Measurements from ENCODE around the gene MYO1E.

MYO1E gene

DNA sequence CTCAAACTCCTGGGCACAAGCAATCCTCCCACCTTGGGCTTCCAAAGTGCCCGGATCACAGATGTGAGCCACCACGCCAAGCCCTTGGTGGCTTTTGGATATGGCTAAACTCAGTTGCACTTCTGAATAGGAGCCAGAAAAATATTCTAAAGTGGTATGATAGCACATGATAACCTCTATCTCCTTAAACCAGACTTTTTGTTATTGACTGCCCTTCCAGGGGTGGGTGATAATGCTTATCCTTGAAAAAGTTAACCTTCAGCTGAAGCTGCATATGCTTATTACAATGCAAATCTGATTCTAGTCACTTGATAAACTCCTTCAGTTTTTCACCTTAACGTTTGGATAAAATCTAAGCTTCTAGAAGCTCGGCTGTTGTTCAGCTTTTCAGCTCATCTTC is 261.4 kb downstream of the MYO1E start:
- no peak overlapping the region for H2AFZ ChIP-seq (ENCODE audit: low read depth, low read length, severe bottlenecking)
- H3K27me3 ChIP-seq (ENCODE audit: low read length) = no peaks in the 10 kb centered on the region
- no peak overlapping the region for H3K4me3 ChIP-seq (ENCODE audit: insufficient read depth, low read length, poor library complexity, severe bottlenecking)
- H3K4me2 ChIP-seq (ENCODE audit: low read depth, low read length, poor library complexity, severe bottlenecking) = no peak overlapping the region
- H4K20me1 ChIP-seq (ENCODE audit: low read depth, low read length) = no peaks in the 10 kb centered on the region
- TF ChIP-seq, protein P1, sequence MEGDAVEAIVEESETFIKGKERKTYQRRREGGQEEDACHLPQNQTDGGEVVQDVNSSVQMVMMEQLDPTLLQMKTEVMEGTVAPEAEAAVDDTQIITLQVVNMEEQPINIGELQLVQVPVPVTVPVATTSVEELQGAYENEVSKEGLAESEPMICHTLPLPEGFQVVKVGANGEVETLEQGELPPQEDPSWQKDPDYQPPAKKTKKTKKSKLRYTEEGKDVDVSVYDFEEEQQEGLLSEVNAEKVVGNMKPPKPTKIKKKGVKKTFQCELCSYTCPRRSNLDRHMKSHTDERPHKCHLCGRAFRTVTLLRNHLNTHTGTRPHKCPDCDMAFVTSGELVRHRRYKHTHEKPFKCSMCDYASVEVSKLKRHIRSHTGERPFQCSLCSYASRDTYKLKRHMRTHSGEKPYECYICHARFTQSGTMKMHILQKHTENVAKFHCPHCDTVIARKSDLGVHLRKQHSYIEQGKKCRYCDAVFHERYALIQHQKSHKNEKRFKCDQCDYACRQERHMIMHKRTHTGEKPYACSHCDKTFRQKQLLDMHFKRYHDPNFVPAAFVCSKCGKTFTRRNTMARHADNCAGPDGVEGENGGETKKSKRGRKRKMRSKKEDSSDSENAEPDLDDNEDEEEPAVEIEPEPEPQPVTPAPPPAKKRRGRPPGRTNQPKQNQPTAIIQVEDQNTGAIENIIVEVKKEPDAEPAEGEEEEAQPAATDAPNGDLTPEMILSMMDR (IDR thresholded peaks at IDR 0.05; ENCODE audit: insufficient read depth, low read length, poor library complexity, severe bottlenecking) = no peak
- no peak for TF ChIP-seq EZH2phosphoT487 (conservative IDR thresholded peaks at IDR 0.05; ENCODE audit: low read length)
- no peak overlapping the region for H3K27ac ChIP-seq (ENCODE audit: low read depth, low read length)
- peaks cover 6% of the 10 kb centered on the region; the same call in 1 of the 2 replicates for H3F3A ChIP-seq (ENCODE audit: insufficient read depth)
- no peaks in the 10 kb centered on the region for H3K9me2 ChIP-seq (replicated peaks; ENCODE audit: insufficient read depth, low read length)
- no peaks in the 10 kb centered on the region for H3K9me3 ChIP-seq (ENCODE audit: insufficient read depth, low read length)
- no peak overlapping the region for H3K9ac ChIP-seq (ENCODE audit: low read length)
- H3K79me2 ChIP-seq (ENCODE audit: insufficient read depth, low read length) = peaks cover 41% of the 10 kb centered on the region
- H3K36me3 ChIP-seq (ENCODE audit: low read length) = peaks cover 58% of the 10 kb centered on the region

DNA sequence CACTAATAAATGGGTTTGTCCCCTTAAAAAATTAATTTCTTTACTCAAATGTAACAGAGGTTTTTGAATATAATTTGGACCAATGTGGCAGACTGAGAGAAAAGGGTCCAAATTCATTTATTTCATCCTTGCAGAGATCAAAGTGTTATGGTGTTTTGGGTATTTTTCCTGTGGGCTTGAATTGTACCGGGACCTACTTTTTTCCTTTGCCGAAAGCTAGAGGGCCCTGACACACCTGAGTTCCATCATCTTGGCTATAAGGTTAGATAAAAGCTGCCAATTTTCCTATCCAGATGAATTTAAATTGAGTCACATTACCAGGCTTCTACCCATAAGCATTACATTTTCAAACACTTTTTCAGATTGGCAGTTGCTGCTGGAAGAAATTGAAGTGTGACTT is 266.8 kb downstream of the MYO1E start:
- Histone ChIP-seq H3K27ac (ENCODE audit: low read depth, low read length) (peak overlapping the region; percentile 67), H4K20me1 (ENCODE audit: low read depth, low read length) (no peaks in the 10 kb centered on the region), H3K4me3 (ENCODE audit: insufficient read depth, low read length, poor library complexity, severe bottlenecking) (peak overlapping the region; percentile 79), H3K27me3 (ENCODE audit: low read length) (no peaks in the 10 kb centered on the region), H3K4me2 (ENCODE audit: low read depth, low read length, poor library complexity, severe bottlenecking) (peak overlapping the region; percentile 89), H3K9me3 (ENCODE audit: insufficient read depth, low read length) (no peaks in the 10 kb centered on the region), H3F3A (ENCODE audit: insufficient read depth) (peaks cover 14% of the 10 kb centered on the region; the same call in 1 of the 2 replicates), H3K36me3 (ENCODE audit: low read length) (peaks cover 30% of the 10 kb centered on the region), H3K9ac (ENCODE audit: low read length) (peak overlapping the region; percentile 87), H3K79me2 (ENCODE audit: insufficient read depth, low read length) (peaks cover 41% of the 10 kb centered on the region), H2AFZ (ENCODE audit: low read depth, low read length, severe bottlenecking) (peak overlapping the region; percentile 69), H3K9me2 (replicated peaks; ENCODE audit: insufficient read depth, low read length) (no peaks in the 10 kb centered on the region)
- TF ChIP-seq, protein P1 (IDR thresholded peaks at IDR 0.05; ENCODE audit: insufficient read depth, low read length, poor library complexity, severe bottlenecking) = peak; percentile 14
- TF ChIP-seq EZH2phosphoT487 (conservative IDR thresholded peaks at IDR 0.05; ENCODE audit: low read length) = no peak

DNA sequence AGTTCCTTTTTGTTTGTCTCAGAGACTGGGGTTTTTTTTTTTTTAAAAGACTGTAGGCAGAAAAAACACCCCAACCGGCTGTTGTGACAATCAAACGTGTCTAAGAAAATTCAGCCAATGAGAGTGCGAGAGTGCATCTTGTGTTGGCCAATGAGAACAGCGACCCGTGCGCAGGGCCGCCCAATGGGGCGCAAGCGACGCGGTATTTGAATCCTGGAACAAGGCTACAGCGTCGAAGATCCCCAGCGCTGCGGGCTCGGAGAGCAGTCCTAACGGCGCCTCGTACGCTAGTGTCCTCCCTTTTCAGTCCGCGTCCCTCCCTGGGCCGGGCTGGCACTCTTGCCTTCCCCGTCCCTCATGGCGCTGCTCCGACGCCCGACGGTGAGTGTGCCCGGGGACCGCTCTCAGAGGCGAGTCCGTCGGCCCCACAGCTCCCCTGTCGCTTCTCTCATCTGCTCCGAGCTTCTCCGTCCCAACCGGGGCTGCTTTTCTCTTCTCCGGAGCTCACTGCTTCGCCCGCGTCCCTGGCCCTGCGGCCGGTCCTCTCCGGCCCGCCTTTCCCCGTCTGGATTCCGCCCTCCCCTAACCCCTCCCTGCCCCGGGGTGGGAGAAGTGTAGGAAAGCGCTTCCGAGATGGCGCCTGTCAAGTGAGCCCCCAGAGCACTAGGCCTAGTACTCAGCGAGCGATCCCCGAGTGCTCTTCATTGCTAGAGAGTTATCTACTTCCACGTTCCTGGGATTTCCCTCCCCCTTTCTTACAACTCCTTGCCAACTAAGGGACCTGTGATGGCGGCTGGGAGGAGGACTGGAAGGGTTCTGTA is 267.5 kb downstream of the MYO1E start, which contains the start of gene CCNB2:
CCNB2 (plus strand) TSS at position 235 of the 821 bp plus-strand sequence; CDS start at position 358, 123 bp downstream.
- TF ChIP-seq, protein P1 (IDR thresholded peaks at IDR 0.05; ENCODE audit: insufficient read depth, low read length, poor library complexity, severe bottlenecking) = no peak
- TF ChIP-seq EZH2phosphoT487 (conservative IDR thresholded peaks at IDR 0.05; ENCODE audit: low read length) = no peak
- peaks cover 24% of the 10 kb centered on the region for H3K36me3 ChIP-seq (ENCODE audit: low read length)
- H3K79me2 ChIP-seq (ENCODE audit: insufficient read depth, low read length) = peaks cover 34% of the 10 kb centered on the region
- no peaks in the 10 kb centered on the region for H4K20me1 ChIP-seq (ENCODE audit: low read depth, low read length)
- H3K4me3 ChIP-seq (ENCODE audit: insufficient read depth, low read length, poor library complexity, severe bottlenecking) = peak within 1 kb of the TSS; percentile 79
- H3K27me3 ChIP-seq (ENCODE audit: low read length) = no peaks in the 10 kb centered on the region
- peaks cover 10% of the 10 kb centered on the region; the same call in 1 of the 2 replicates for H3F3A ChIP-seq (ENCODE audit: insufficient read depth)
- no peaks in the 10 kb centered on the region for H3K9me2 ChIP-seq (replicated peaks; ENCODE audit: insufficient read depth, low read length)
- no peaks in the 10 kb centered on the region for H3K9me3 ChIP-seq (ENCODE audit: insufficient read depth, low read length)
- peak within 1 kb of the TSS; percentile 89 for H3K4me2 ChIP-seq (ENCODE audit: low read depth, low read length, poor library complexity, severe bottlenecking)
- peak within 1 kb of the TSS; percentile 87 for H3K9ac ChIP-seq (ENCODE audit: low read length)
- peak within 1 kb of the TSS; percentile 90 for H2AFZ ChIP-seq (ENCODE audit: low read depth, low read length, severe bottlenecking)
- H3K27ac ChIP-seq (ENCODE audit: low read depth, low read length) = peak within 1 kb of the TSS; percentile 77
